ENCODE measurements around the gene POLR3B. TPM values are rescaled to one million over a fixed set of nuclear protein-coding genes. Genes with fewer than 3 reads are reported as not detected.

POLR3B gene
- total and polyA plus RNA-seq, 9 of the 15 experiments (the other 6 are each of a cell fraction or from before 2014, with no cell fraction given): 7.6 to 17.9 (median 14.4) TPM

DNA sequence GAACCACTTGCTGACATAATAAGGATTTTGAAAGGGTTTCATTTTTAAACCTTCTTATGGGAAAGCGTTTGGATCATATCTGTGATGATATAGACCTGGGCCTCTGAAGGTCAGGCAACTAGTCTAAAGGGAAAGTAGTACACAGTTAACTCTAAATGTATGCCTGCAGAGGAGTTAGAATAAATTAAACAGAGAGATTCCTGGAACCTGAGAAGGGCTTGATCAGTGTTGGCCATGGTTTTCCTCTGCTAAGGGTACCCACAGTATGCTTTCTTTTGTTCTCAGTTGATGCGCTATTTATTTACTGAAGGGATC is 14.4 kb upstream of the POLR3B start:
- Histone ChIP-seq H3K79me2 (ENCODE audit: control insufficient read depth, insufficient read depth, low read length) (no peaks in the 10 kb centered on the region), H2AFZ (ENCODE audit: low read depth, low read length) (0 out of 2 replicates have a peak overlapping the region, but pooled peaks have one; percentile 34), H3K4me2 (ENCODE audit: insufficient read depth, low read length) (no peak overlapping the region), H3K4me1 (replicated peaks in 1 of 2; ENCODE audit: control insufficient read depth in 2 of 2, insufficient read depth in 2 of 2, low read length in 2 of 2) (no peaks in the 10 kb centered on the region), H3K9me3 (replicated peaks; ENCODE audit: control insufficient read depth, insufficient read depth, low read depth, low read length) (no peaks in the 10 kb centered on the region), H3K9ac (ENCODE audit: insufficient read depth in 1 of 2, low read depth in 2 of 2, low read length in 2 of 2) (no peak overlapping the region), H3K9me1 (ENCODE audit: control insufficient read depth, insufficient read depth, low read length) (no peaks in the 10 kb centered on the region), H3K27me3 (ENCODE audit: control insufficient read depth in 2 of 2, insufficient read depth in 2 of 2, low read length in 2 of 2) (no peaks in the 10 kb centered on the region), H3K27ac (ENCODE audit: extremely low read depth, low read depth, low read length) (no peak overlapping the region), H3K36me3 (ENCODE audit: control insufficient read depth, insufficient read depth, low read length) (no peaks in the 10 kb centered on the region), H3K4me3 (no peak overlapping the region), H4K20me1 (replicated peaks; ENCODE audit: control insufficient read depth, insufficient read depth, low read length) (no peaks in the 10 kb centered on the region)
- in situ Hi-C loops (cut with MboI) (no loop called here), intact Hi-C loops (cut with micrococcal nuclease) (loop anchor here (5.0 kb wide), 1 partner anchor 61 kb away; no protein-coding TSS in a partner anchor)
- no peak for TF ChIP-seq ZNF175 (CRISPR knock-in tag; IDR thresholded peaks at IDR 0.05; ENCODE audit: low read depth)
- no peak for TF ChIP-seq KLF6 (CRISPR knock-in tag; IDR thresholded peaks at IDR 0.05; ENCODE audit: borderline replicate concordance)
- no peak for TF ChIP-seq ZFP36 (IDR thresholded peaks at IDR 0.05; ENCODE audit: low read depth, low read length, partially characterized antibody)
- no peak for TF ChIP-seq MEIS2 (IDR thresholded peaks at IDR 0.05; ENCODE audit: partially characterized antibody)
- TF ChIP-seq CREM (IDR thresholded peaks at IDR 0.05; ENCODE audit: low read depth): no peak
- no peak for TF ChIP-seq NFIC (IDR thresholded peaks at IDR 0.05)
- TF ChIP-seq FOSL1 (tag; conservative IDR thresholded peaks at IDR 0.05): peak; percentile 12; the same call in 1 of the 2 replicates
- 0 out of 2 replicates have a peak, but pooled peaks have one; percentile 33 for TF ChIP-seq HMBOX1 (IDR thresholded peaks at IDR 0.05)
- TF ChIP-seq ZNF23 (CRISPR knock-in tag; IDR thresholded peaks at IDR 0.05): no peak
- no peak for TF ChIP-seq MTA1 (IDR thresholded peaks at IDR 0.05; ENCODE audit: borderline replicate concordance)
- WGBS (ENCODE audit: insufficient coverage, low coverage, missing lambda C conversion rate): 51% methylated on average over 2 of the region's 2 CpGs
- ChIA-PET CTCF (ENCODE audit: low intra/inter-chr PET ratio) (no interaction called here), POLR2A (no interaction called here)
- DNase-seq (ENCODE audit: extremely low read depth in 1 of 4, low spot score in 3 of 4): no peak
- no TSS peak for BruUV-seq (replicated peaks)
- ATAC-seq: no peak
- FAIRE-seq: no peak

All from K562 (cell line).